HEK293T (cell line): ENCODE measurements around the gene LHX5.

ENCODE experiments used
- CTCF ChIA-PET: fragments of 350-600 bp; formaldehyde crosslinking; extraction: SDS; loops from one replicate; lab custom pipeline; 2021; ENCODE audit warnings: antibody characterized with exemption, inconsistent platforms; lab: Yijun Ruan, JAX
- POLR2A ChIA-PET: fragments of 350-600 bp; formaldehyde crosslinking; extraction: SDS; loops from one replicate; lab custom pipeline; 2020; ENCODE audit warnings: antibody characterized with exemption, inconsistent platforms; lab: Yijun Ruan, JAX
- DNase-seq: peaks from one replicate; pipeline ENCODE4 v3.0.0; 2012; ENCODE audit warnings: mixed read lengths; ENCODE audit errors: extremely low spot score
- ARNT ChIP-seq: fragments of 450-650 bp; IDR thresholded peaks from 2 replicates; pipeline ENCODE4 v1.6.1; 2017; ENCODE audit warnings: mild to moderate bottlenecking
- BHLHE40 ChIP-seq: fragments of 450-650 bp; IDR thresholded peaks from 2 replicates; pipeline ENCODE4 v1.6.1; 2016; ENCODE audit warnings: mild to moderate bottlenecking, moderate library complexity, borderline replicate concordance
- CTBP1 ChIP-seq: fragments of 450-650 bp; IDR thresholded peaks from 2 replicates; pipeline ENCODE4 v1.6.1; 2016; ENCODE audit warnings: borderline replicate concordance
- ELF4 ChIP-seq: fragments of 450-650 bp; IDR thresholded peaks from 2 replicates; pipeline ENCODE4 v1.6.1; 2017; ENCODE audit warnings: antibody characterized with exemption
- FOXA1 ChIP-seq: fragments of 450-650 bp; IDR thresholded peaks from 2 replicates; pipeline ENCODE4 v1.6.1; 2016; ENCODE audit warnings: mild to moderate bottlenecking
- FOXK2 ChIP-seq: fragments of 450-650 bp; IDR thresholded peaks from 2 replicates; pipeline ENCODE4 v1.6.1; 2016; ENCODE audit warnings: mild to moderate bottlenecking
- FOXM1 ChIP-seq: fragments of 450-650 bp; IDR thresholded peaks from 2 replicates; pipeline ENCODE4 v1.6.1; 2017; ENCODE audit warnings: mild to moderate bottlenecking, borderline replicate concordance
- HDGF ChIP-seq: fragments of 450-650 bp; IDR thresholded peaks from 2 replicates; pipeline ENCODE4 v1.6.1; 2017; ENCODE audit warnings: antibody characterized with exemption, borderline replicate concordance
- L3MBTL2 ChIP-seq: fragments of 450-650 bp; conservative IDR thresholded peaks from 2 replicates; pipeline ENCODE4 v1.6.1; 2016; ENCODE audit warnings: mild to moderate bottlenecking
- LEF1 ChIP-seq: fragments of 450-650 bp; IDR thresholded peaks from 2 replicates; pipeline ENCODE4 v1.6.1; 2017; ENCODE audit warnings: mild to moderate bottlenecking, borderline replicate concordance
- NFRKB ChIP-seq: fragments of 450-650 bp; IDR thresholded peaks from 2 replicates; pipeline ENCODE4 v1.6.1; 2016; ENCODE audit warnings: mild to moderate bottlenecking, moderate library complexity
- PKNOX1 ChIP-seq: fragments of 450-650 bp; IDR thresholded peaks from 2 replicates; pipeline ENCODE4 v1.6.1; 2016
- SP1 ChIP-seq: fragments of 450-650 bp; IDR thresholded peaks from 2 replicates; pipeline ENCODE4 v1.6.1; 2017
- SUZ12 ChIP-seq: fragments of 450-650 bp; IDR thresholded peaks from 2 replicates; pipeline ENCODE4 v1.6.1; 2016; ENCODE audit warnings: mild to moderate bottlenecking
- TARDBP ChIP-seq: fragments of 450-650 bp; IDR thresholded peaks from 2 replicates; pipeline ENCODE4 v1.6.1; 2016
- ZNF384 ChIP-seq: fragments of 450-650 bp; IDR thresholded peaks from 2 replicates; pipeline ENCODE4 v1.6.1; 2016

The LHX5 gene

DNA sequence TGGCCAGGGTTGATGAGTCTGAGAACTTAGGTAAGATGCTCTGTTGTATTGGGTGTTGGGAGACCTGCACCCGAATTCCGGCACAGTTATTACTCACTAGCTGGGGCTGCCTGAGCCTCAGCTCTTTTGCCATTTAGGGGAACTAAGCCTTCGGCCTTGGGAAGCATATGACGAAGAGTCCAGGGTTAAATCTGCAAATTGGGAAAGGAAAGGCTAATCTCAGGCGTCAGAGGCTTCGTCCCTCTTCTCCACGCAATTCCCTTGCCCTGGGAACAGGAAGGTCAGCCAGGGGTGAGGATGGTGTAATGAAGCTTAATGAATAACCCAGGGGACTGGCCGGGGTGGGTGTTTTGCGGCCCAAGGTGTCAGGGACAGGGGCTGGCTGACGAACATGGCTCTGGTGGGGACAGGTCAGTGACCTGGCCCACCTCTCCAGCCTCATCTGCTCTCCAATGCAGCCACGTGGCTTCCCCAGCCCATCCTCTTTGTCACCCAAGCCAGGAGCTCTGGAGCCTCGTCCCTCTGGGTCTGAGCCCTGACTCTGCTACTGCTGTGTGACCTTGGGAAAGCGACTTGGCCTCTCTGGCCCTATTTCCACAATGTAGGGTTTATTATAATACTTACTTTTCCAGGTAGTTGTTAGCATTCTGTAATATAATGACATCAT lies 53.3 kb downstream of the LHX5 start:
- no peak for TF ChIP-seq CTBP1
- no peak for TF ChIP-seq NFRKB
- no peak for TF ChIP-seq TARDBP
- TF ChIP-seq FOXA1, result no peak
- no peak for TF ChIP-seq PKNOX1
- no peak for TF ChIP-seq SUZ12
- TF ChIP-seq BHLHE40, result no peak
- TF ChIP-seq ELF4, result no peak
- no peak for TF ChIP-seq FOXM1
- no peak for TF ChIP-seq ARNT
- no peak for TF ChIP-seq L3MBTL2
- TF ChIP-seq HDGF, result no peak
- TF ChIP-seq SP1, result no peak
- TF ChIP-seq ZNF384, result no peak
- no peak for TF ChIP-seq LEF1
- TF ChIP-seq FOXK2, result no peak
- ChIA-PET CTCF (interaction anchor here (0.7 kb wide), 1 partner anchor 44 kb away, joined by 3 read pairs; no protein-coding TSS in a partner anchor), POLR2A (no interaction called here)
- no peak for DNase-seq

- no peak for DNase-seq
- ChIA-PET CTCF (interaction anchor here (0.7 to 1.0 kb wide), 2 partner anchors 9 to 11 kb away, joined by 3 read pairs; no protein-coding TSS in a partner anchor), POLR2A (no interaction called here)
- TF ChIP-seq ELF4 (no peak), ZNF384 (no peak), HDGF (no peak), NFRKB (no peak), TARDBP (no peak), PKNOX1 (no peak), ARNT (no peak), LEF1 (no peak), CTBP1 (no peak)
Observed at GRCh38 chr12:113416091-113416754, 55.4 kb downstream of the LHX5 start.

DNA sequence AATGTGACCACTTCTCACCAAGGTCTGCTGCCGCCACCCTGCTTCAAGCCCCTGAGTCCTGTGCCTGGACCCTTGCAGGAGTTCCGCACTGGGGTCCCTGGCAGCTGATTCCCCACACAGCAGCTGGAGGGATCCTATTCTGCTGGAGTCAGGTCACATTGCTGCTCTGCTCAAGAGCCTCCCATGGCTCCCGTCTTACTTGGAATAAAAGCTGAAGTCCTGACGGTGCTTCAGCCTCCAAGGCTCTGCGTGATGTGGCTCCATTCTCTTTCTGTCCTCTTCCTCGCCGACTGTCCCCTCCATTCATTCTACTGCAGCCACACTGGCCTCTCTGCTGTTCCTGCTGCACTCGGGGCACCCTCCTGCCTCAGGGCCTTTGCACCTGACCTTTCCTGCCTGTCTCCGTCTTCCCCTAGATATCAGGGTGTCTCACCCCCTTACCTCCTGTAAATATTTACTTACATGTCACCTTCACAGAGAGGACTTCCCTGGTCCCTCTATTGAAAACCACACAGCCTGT lies 57.1 kb downstream of the LHX5 start:
- no peak for DNase-seq
- ChIA-PET POLR2A (interaction anchor here (1.0 kb wide), 1 partner anchor 8 kb away, joined by 3 read pairs; the partner anchor contains the start of gene SDSL), CTCF (interaction anchor here (1.0 to 1.1 kb wide), 2 partner anchors 11 to 45 kb away, joined by 3 to 4 read pairs; no protein-coding TSS in a partner anchor)
- TF ChIP-seq TARDBP (no peak), L3MBTL2 (no peak), FOXK2 (no peak), PKNOX1 (no peak), ZNF384 (no peak), ELF4 (no peak), ARNT (no peak)

GRCh38 chr12:113413488-113413939 lies 58.2 kb downstream of the LHX5 start:
- ChIA-PET POLR2A (interaction anchor here (1.0 kb wide), 1 partner anchor 9 kb away, joined by 3 read pairs; the partner anchor contains the start of gene SDSL), CTCF (interaction anchor here (1.0 kb wide), 1 partner anchor 12 kb away, joined by 4 read pairs; no protein-coding TSS in a partner anchor)
- no peak for DNase-seq
- no peak for TF ChIP-seq HDGF
- no peak for TF ChIP-seq NFRKB
- TF ChIP-seq CTBP1, result no peak
- no peak for TF ChIP-seq TARDBP
- TF ChIP-seq PKNOX1, result no peak
- TF ChIP-seq FOXK2, result no peak
- no peak for TF ChIP-seq LEF1
- TF ChIP-seq SUZ12, result no peak
- no peak for TF ChIP-seq FOXM1
- TF ChIP-seq ELF4, result no peak
- TF ChIP-seq SP1, result no peak
- no peak for TF ChIP-seq FOXA1
- no peak for TF ChIP-seq L3MBTL2
- TF ChIP-seq ZNF384, result no peak
- TF ChIP-seq ARNT, result no peak
- TF ChIP-seq BHLHE40, result no peak
